Mesothelial cell of epicardium (in vitro differentiated cells): ENCODE measurements around the gene SSPN. TPM values are rescaled to one million over a fixed set of nuclear protein-coding genes. Genes with fewer than 3 reads are reported as not detected.

Experiments
- DNase-seq, 2 experiments: peaks; one replicate each; pipeline ENCODE4 v3.0.0; 2021; ENCODE audit warnings: low spot score in 2 of 2; ENCODE audit not compliant: unreplicated experiment in 2 of 2
- H3K27ac Mint-ChIP-seq: 2 replicates; pipeline ENCODE4 v1.8.0; 2021; ENCODE audit warnings: mixed read lengths
- H3K27me3 Mint-ChIP-seq: 2 replicates; pipeline ENCODE4 v1.8.0; 2021; ENCODE audit warnings: low read depth, mixed read lengths
- H3K36me3 Mint-ChIP-seq: 2 replicates; pipeline ENCODE4 v1.8.0; 2021; ENCODE audit warnings: mixed read lengths
- H3K4me1 Mint-ChIP-seq: 2 replicates; pipeline ENCODE4 v1.8.0; 2021; ENCODE audit warnings: mixed read lengths
- H3K4me3 Mint-ChIP-seq: 2 replicates; pipeline ENCODE4 v1.8.0; 2021; ENCODE audit warnings: mild to moderate bottlenecking, moderate library complexity, mixed read lengths
- H3K9me3 Mint-ChIP-seq: 2 replicates; pipeline ENCODE4 v1.8.0; 2021; ENCODE audit warnings: mixed read lengths
- total RNA-seq: library from RNA; stranded (reverse); gene quantifications from 3 replicates; pipeline ENCODE4 v1.2.1, GENCODE V29; 2021
- TF ChIP-seq, protein P1 (sequence below): fragments of 200-600 bp; sonication (generic); IDR thresholded peaks from one replicate; pipeline ENCODE4 v1.5.0; 2021; ENCODE audit warnings: antibody characterized with exemption; ENCODE audit not compliant: unreplicated experiment

The SSPN gene
- total RNA-seq, 1 donor from 2014 or later: 19.4 TPM

DNA sequence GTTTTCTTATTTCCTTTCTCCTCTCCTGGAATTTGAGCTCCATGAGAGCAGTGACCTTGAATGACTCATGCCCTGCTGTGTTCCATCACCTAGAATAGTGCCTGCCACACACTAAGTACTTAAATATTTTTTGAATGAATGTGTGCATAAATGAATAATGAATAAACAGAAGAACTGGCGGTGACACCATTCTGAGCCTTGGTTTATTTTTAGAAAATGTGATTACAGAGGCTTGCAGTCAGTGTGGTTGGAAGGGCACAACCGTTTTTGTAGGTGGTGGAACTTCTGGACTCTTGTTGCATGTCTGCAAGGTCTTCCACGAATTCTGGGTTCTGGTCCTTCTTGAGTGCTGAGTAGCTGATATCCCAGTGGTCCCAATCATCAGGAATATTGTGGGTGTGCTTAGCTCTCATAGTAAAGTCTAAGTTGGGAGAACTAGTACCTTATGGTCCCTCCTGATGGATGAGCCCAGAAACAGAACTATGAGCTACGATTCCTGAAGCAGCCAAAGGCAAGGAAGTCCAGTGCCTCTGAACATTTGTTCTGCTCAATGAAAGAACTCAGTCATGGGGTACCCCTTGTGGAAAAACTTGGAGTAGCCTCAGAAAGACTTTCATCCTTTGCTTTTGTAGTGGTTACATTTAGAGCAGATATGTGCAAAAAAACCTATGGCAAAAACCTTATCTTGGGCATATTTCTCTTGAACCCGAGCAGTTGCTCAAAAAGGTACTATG lies 41.8 kb upstream of the SSPN start:
- no peak for DNase-seq
- no peaks in the 10 kb centered on the region for H3K9me3 Mint-ChIP-seq
- H3K27me3 Mint-ChIP-seq: no peaks in the 10 kb centered on the region
- H3K4me1 Mint-ChIP-seq: peaks cover 2% of the 10 kb centered on the region
- H3K36me3 Mint-ChIP-seq: no peaks in the 10 kb centered on the region
- H3K27ac Mint-ChIP-seq: no peak overlapping the region
- TF ChIP-seq, protein P1, sequence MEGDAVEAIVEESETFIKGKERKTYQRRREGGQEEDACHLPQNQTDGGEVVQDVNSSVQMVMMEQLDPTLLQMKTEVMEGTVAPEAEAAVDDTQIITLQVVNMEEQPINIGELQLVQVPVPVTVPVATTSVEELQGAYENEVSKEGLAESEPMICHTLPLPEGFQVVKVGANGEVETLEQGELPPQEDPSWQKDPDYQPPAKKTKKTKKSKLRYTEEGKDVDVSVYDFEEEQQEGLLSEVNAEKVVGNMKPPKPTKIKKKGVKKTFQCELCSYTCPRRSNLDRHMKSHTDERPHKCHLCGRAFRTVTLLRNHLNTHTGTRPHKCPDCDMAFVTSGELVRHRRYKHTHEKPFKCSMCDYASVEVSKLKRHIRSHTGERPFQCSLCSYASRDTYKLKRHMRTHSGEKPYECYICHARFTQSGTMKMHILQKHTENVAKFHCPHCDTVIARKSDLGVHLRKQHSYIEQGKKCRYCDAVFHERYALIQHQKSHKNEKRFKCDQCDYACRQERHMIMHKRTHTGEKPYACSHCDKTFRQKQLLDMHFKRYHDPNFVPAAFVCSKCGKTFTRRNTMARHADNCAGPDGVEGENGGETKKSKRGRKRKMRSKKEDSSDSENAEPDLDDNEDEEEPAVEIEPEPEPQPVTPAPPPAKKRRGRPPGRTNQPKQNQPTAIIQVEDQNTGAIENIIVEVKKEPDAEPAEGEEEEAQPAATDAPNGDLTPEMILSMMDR: no peak
- no peak overlapping the region for H3K4me3 Mint-ChIP-seq

- no peaks in the 10 kb centered on the region for H3K4me1 Mint-ChIP-seq
- no peak overlapping the region for H3K4me3 Mint-ChIP-seq
- H3K27me3 Mint-ChIP-seq: no peaks in the 10 kb centered on the region
- TF ChIP-seq, protein P1: no peak
- no peak overlapping the region for H3K27ac Mint-ChIP-seq
- H3K9me3 Mint-ChIP-seq: no peaks in the 10 kb centered on the region
- H3K36me3 Mint-ChIP-seq: no peaks in the 10 kb centered on the region
- no peak for DNase-seq
Observed at GRCh38 chr12:26156201-26156871, 39.0 kb upstream of the SSPN start.

DNA sequence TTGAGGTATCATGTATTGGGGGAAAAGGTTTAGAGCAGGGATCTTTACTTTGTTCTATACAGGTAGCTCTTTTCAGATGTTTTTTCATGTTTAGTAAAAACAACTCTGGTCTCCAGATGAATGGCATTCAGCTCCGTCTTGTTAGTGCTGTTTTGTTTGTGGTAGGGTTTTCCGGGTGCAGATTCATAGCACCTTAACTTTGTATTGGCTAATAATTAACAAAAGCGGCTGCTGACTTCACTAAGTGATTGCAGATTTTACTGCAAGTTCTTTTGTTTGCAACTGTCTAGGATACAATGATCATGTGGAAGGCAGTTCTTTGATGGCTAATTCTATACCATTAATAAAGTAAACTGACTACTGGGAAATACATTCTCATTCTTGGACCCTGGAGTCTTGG lies 38.4 kb upstream of the SSPN start:
- no peak for DNase-seq
- Mint-ChIP-seq H3K27me3 (no peaks in the 10 kb centered on the region), H3K9me3 (no peaks in the 10 kb centered on the region), H3K4me1 (no peaks in the 10 kb centered on the region), H3K36me3 (no peaks in the 10 kb centered on the region), H3K4me3 (no peak overlapping the region), H3K27ac (no peak overlapping the region)
- TF ChIP-seq, protein P1: no peak

- DNase-seq: no peak
- no peaks in the 10 kb centered on the region for H3K27me3 Mint-ChIP-seq
- TF ChIP-seq, protein P1: no peak
- no peak overlapping the region for H3K27ac Mint-ChIP-seq
- H3K4me3 Mint-ChIP-seq: no peak overlapping the region
- no peaks in the 10 kb centered on the region for H3K4me1 Mint-ChIP-seq
- no peaks in the 10 kb centered on the region for H3K36me3 Mint-ChIP-seq
- no peaks in the 10 kb centered on the region for H3K9me3 Mint-ChIP-seq
Observed at GRCh38 chr12:26158078-26158764, 37.2 kb upstream of the SSPN start.

DNA sequence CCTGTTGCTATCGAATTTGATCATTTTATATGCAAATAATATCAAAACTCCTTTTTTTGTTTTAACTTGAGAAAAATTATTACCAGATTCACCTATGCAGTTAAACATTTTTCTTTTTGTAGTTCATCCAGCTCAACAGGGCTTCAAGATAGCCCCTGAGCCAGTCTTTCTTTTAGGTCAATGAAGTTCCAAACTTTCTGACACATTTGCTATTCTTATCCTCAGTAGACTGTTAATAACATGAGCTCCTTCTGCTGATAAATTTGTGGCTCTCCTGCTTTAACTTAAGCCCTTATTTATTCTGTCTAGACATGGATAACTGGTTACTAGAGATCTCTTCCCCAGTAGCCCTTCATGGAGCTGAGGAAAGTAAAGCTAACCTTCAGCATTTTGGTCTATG lies 33.2 kb upstream of the SSPN start:
- TF ChIP-seq, protein P1: no peak
- no peak for DNase-seq
- Mint-ChIP-seq H3K4me1 (peaks cover 3% of the 10 kb centered on the region), H3K36me3 (no peaks in the 10 kb centered on the region), H3K27ac (no peak overlapping the region), H3K9me3 (no peaks in the 10 kb centered on the region), H3K27me3 (no peaks in the 10 kb centered on the region), H3K4me3 (no peak overlapping the region)
